Large intestine (tissue), 12 donors: ENCODE results near the gene TPH1. TPM values are rescaled to one million over a fixed set of nuclear protein-coding genes. Genes with fewer than 3 reads are reported as not detected.

ENCODE experiments used
- DNase-seq, 2 donors: peaks; one replicate each; pipeline versions ENCODE4 v3.0.0 to v3.0.0-alpha.2; 2013
- H3K27ac ChIP-seq: one replicate; pipeline ENCODE4 v1.5.1; 2013; ENCODE audit warnings: low read length
- H3K27me3 ChIP-seq: 2 replicates; pipeline ENCODE4 v1.6.1; 2013; ENCODE audit warnings: low read length; ENCODE audit not compliant: control insufficient read depth, insufficient read depth
- H3K36me3 ChIP-seq: 2 replicates; pipeline ENCODE4 v1.6.1; 2013; ENCODE audit warnings: low read length; ENCODE audit not compliant: control insufficient read depth, insufficient read depth
- H3K4me1 ChIP-seq: one replicate; pipeline ENCODE4 v1.6.1; 2013; ENCODE audit warnings: low read length; ENCODE audit not compliant: control insufficient read depth, insufficient read depth
- H3K4me3 ChIP-seq: one replicate; pipeline ENCODE4 v1.5.1; 2013; ENCODE audit warnings: low read length
- H3K9me3 ChIP-seq: one replicate; pipeline ENCODE4 v1.6.1; 2013; ENCODE audit warnings: mild to moderate bottlenecking, low read depth, low read length, moderate library complexity; ENCODE audit not compliant: control insufficient read depth
- WGBS: methylation state at CpG from one replicate; pipeline ENCODE4 v1.1.5; 2013; ENCODE audit warnings: low lambda C conversion rate; ENCODE audit not compliant: insufficient coverage; 5-methylcytosine and 5-hydroxymethylcytosine counted together
- long read RNA-seq, 11 donors: transcript quantifications; one replicate each; lab custom pipeline, GENCODE V29; 2026
- polyA plus RNA-seq: library from polyadenylated mRNA; unstranded; fragments of 120-200 nt; gene quantifications from one replicate; pipeline ENCODE4 v1.2.1, GENCODE V29; 2013

TPH1 gene
- polyA plus RNA-seq: 16.1 TPM
- long read RNA-seq, donor 1, full-length matches to known transcripts: 1 of 1 reads
- long read RNA-seq, donor 1, partial matches to known transcripts: 0 of 1 reads
- long read RNA-seq, donor 1, other reads (novel, unspliced or antisense): 0 of 1 reads
- long read RNA-seq, donor 2: 0 reads
- long read RNA-seq, donor 3: 0 reads
- long read RNA-seq, donor 4: 0 reads
- long read RNA-seq, donor 5, full-length matches to known transcripts: 1 of 7 reads
- long read RNA-seq, donor 5, partial matches to known transcripts: 6 of 7 reads
- long read RNA-seq, donor 5, other reads (novel, unspliced or antisense): 0 of 7 reads
- long read RNA-seq, donor 6: 0 reads
- long read RNA-seq, donor 7: 0 reads
- long read RNA-seq, donor 8, full-length matches to known transcripts: 1 of 1 reads
- long read RNA-seq, donor 8, partial matches to known transcripts: 0 of 1 reads
- long read RNA-seq, donor 8, other reads (novel, unspliced or antisense): 0 of 1 reads
- long read RNA-seq, donor 9, full-length matches to known transcripts: 2 of 2 reads
- long read RNA-seq, donor 9, partial matches to known transcripts: 0 of 2 reads
- long read RNA-seq, donor 9, other reads (novel, unspliced or antisense): 0 of 2 reads
- long read RNA-seq, donor 10: 0 reads
- long read RNA-seq, donor 11, partial matches to known transcripts: 8 of 8 reads
- long read RNA-seq, donor 11, other reads (novel, unspliced or antisense): 0 of 8 reads

GRCh38 chr11:18046116-18046777, at the start of gene TPH1:
TSS of gene TPH1 (minus strand) at chr11:18046269. CDS start at chr11:18040762, 5,507 bp downstream.
- Histone ChIP-seq H3K36me3 (no peaks in the 10 kb centered on the region), H3K4me1 (no peaks in the 10 kb centered on the region), H3K9me3 (no peaks in the 10 kb centered on the region), H3K27ac (no peak within 1 kb of the TSS), H3K27me3 (peaks cover 28% of the 10 kb centered on the region), H3K4me3 (no peak within 1 kb of the TSS)
- DNase-seq: peak; percentile 7 to 39
- no CpG with 5 or more reads among the region's 36 CpGs for WGBS

GRCh38 chr11:18093959-18094358, 47.9 kb upstream of the TPH1 start:
- H3K9me3 ChIP-seq: no peaks in the 10 kb centered on the region
- H3K27me3 ChIP-seq: no peaks in the 10 kb centered on the region
- H3K4me1 ChIP-seq: peaks cover 14% of the 10 kb centered on the region
- no peak overlapping the region for H3K4me3 ChIP-seq
- peak in 1 of 2 donors; percentile 59 for DNase-seq
- H3K27ac ChIP-seq: peak overlapping the region; percentile 41
- H3K36me3 ChIP-seq: peaks cover 26% of the 10 kb centered on the region

GRCh38 chr11:18091731-18092130, 45.7 kb upstream of the TPH1 start:
- H3K36me3 ChIP-seq: peaks cover 31% of the 10 kb centered on the region
- H3K27ac ChIP-seq: no peak overlapping the region
- no CpG with 5 or more reads among the region's 2 CpGs for WGBS
- no peak for DNase-seq
- peaks cover 14% of the 10 kb centered on the region for H3K4me1 ChIP-seq
- no peaks in the 10 kb centered on the region for H3K27me3 ChIP-seq
- H3K9me3 ChIP-seq: no peaks in the 10 kb centered on the region
- H3K4me3 ChIP-seq: no peak overlapping the region

- peaks cover 9% of the 10 kb centered on the region for H3K4me1 ChIP-seq
- DNase-seq: peak in 1 of 2 donors; percentile 35
- no peak overlapping the region for H3K4me3 ChIP-seq
- WGBS: 92% methylated on average over 2 of the region's 3 CpGs
- H3K27me3 ChIP-seq: no peaks in the 10 kb centered on the region
- H3K9me3 ChIP-seq: no peaks in the 10 kb centered on the region
- H3K36me3 ChIP-seq: peaks cover 21% of the 10 kb centered on the region
- H3K27ac ChIP-seq: no peak overlapping the region
These were observed 42.9 kb upstream of the TPH1 start for GRCh38 chr11:18088966-18089365.

GRCh38 chr11:18088366-18088765, 42.3 kb upstream of the TPH1 start:
- no CpG with 5 or more reads among the region's 2 CpGs for WGBS
- H3K4me3 ChIP-seq: no peak overlapping the region
- H3K9me3 ChIP-seq: no peaks in the 10 kb centered on the region
- no peak overlapping the region for H3K27ac ChIP-seq
- H3K36me3 ChIP-seq: peaks cover 21% of the 10 kb centered on the region
- no peaks in the 10 kb centered on the region for H3K27me3 ChIP-seq
- H3K4me1 ChIP-seq: peaks cover 5% of the 10 kb centered on the region
- no peak for DNase-seq

- peaks cover 17% of the 10 kb centered on the region for H3K36me3 ChIP-seq
- DNase-seq: no peak
- H3K27ac ChIP-seq: no peak overlapping the region
- no peaks in the 10 kb centered on the region for H3K27me3 ChIP-seq
- no CpG with 5 or more reads among the region's 2 CpGs for whole genome bisulfite sequencing
- H3K9me3 ChIP-seq: no peaks in the 10 kb centered on the region
- no peaks in the 10 kb centered on the region for H3K4me1 ChIP-seq
- H3K4me3 ChIP-seq: no peak overlapping the region
These were observed 35.5 kb upstream of the TPH1 start for GRCh38 chr11:18081551-18081950.

GRCh38 chr11:18080451-18080850, 34.4 kb upstream of the TPH1 start:
- 100% methylated on average over 2 of the region's 4 CpGs for WGBS
- H3K27ac ChIP-seq: no peak overlapping the region
- H3K4me3 ChIP-seq: no peak overlapping the region
- H3K27me3 ChIP-seq: no peaks in the 10 kb centered on the region
- no peaks in the 10 kb centered on the region for H3K4me1 ChIP-seq
- peaks cover 17% of the 10 kb centered on the region for H3K36me3 ChIP-seq
- no peaks in the 10 kb centered on the region for H3K9me3 ChIP-seq
- DNase-seq: no peak

- 100% methylated on average over 1 of the region's 2 CpGs for WGBS
- H3K36me3 ChIP-seq: peaks cover 17% of the 10 kb centered on the region
These were observed 32.8 kb upstream of the TPH1 start for GRCh38 chr11:18078909-18079308.

GRCh38 chr11:18075444-18075843, 29.4 kb upstream of the TPH1 start:
- DNase-seq: no peak
- 90% methylated on average over 2 of the region's 3 CpGs for WGBS
- Histone ChIP-seq H3K36me3 (peaks cover 6% of the 10 kb centered on the region), H3K9me3 (no peaks in the 10 kb centered on the region), H3K27ac (no peak overlapping the region), H3K4me1 (no peaks in the 10 kb centered on the region), H3K27me3 (no peaks in the 10 kb centered on the region), H3K4me3 (no peak overlapping the region)

More at GRCh38 chr11:18078909-18079308, 32.8 kb upstream of the TPH1 start:
- no peak overlapping the region for H3K4me3 ChIP-seq
- DNase-seq: no peak
- no peaks in the 10 kb centered on the region for H3K27me3 ChIP-seq
- no peaks in the 10 kb centered on the region for H3K9me3 ChIP-seq
- H3K27ac ChIP-seq: no peak overlapping the region
- H3K4me1 ChIP-seq: no peaks in the 10 kb centered on the region

- DNase-seq: peak in 1 of 2 donors; percentile 25
- H3K36me3 ChIP-seq: no peaks in the 10 kb centered on the region
- H3K27ac ChIP-seq: no peak overlapping the region
- no peaks in the 10 kb centered on the region for H3K27me3 ChIP-seq
- 89% methylated on average over 1 of the region's 4 CpGs for WGBS
- no peaks in the 10 kb centered on the region for H3K9me3 ChIP-seq
- H3K4me3 ChIP-seq: no peak overlapping the region
- H3K4me1 ChIP-seq: no peaks in the 10 kb centered on the region
These were observed 25.1 kb upstream of the TPH1 start for GRCh38 chr11:18071098-18071705.
